ENCODE measurements around the gene YES1.

- TF ChIP-seq GATA2 (IDR thresholded peaks at IDR 0.05; ENCODE audit: low read depth, low read length) (no peak), GATA3 (IDR thresholded peaks at IDR 0.05; ENCODE audit: low read depth, low read length) (no peak)
Observed at GRCh38 chr18:813172-814071, 1.4 kb upstream of the YES1 start.

Measured in SH-SY5Y (cell line).